MV-4-11 (cell line): ENCODE data around the gene SPEM3.

ENCODE experiments used
- DNase-seq: peaks from one replicate; lab custom pipeline; 2025; lab: John Stamatoyannopoulos, UW

SPEM3 gene

GRCh38 chr17:7403977-7404736 lies 24.5 kb upstream of the SPEM3 start, which contains the start of gene TMEM256:
Gene TMEM256 (minus strand): TSS chr17:7404097. CDS start chr17:7404084, 13 bp downstream.
- peak; percentile 99 for DNase-seq

GRCh38 chr17:7404737-7405349 lies 23.8 kb upstream of the SPEM3 start:
- no peak for DNase-seq

- no peak for DNase-seq
Measured at GRCh38 chr17:7405350-7406234, 23.1 kb upstream of the SPEM3 start.

DNA sequence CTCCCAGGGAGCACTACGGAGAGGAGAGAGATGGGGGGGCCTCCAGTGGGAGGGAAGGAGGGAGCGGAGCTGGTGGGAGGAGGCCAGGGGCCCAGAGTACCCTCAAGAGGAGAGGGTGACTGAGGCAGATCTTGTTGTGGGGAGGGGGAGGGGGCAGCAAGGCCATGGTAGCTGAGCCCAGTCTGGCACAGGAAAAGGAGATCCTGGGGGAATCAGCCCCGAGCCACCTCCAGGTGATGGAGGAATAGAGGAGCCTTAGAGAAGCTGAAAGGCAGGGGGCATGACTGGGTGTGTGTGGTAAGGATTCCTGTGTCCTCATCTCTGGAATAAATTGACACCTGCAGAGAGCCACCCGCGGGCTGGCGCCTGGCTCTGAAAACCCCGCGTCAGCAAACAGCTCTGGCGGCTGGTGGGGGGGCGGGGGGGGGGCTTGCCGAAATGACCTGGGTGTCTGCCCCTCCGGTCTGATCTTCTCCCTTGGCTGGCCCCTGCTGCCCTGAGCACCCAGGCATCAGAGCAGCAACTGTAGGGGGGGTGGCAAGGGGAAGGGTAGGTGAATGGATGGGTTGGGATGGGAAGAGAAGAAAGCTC lies 22.3 kb upstream of the SPEM3 start:
- DNase-seq: no peak

- DNase-seq: no peak
Measured at GRCh38 chr17:7407082-7407481, 21.6 kb upstream of the SPEM3 start.

DNA sequence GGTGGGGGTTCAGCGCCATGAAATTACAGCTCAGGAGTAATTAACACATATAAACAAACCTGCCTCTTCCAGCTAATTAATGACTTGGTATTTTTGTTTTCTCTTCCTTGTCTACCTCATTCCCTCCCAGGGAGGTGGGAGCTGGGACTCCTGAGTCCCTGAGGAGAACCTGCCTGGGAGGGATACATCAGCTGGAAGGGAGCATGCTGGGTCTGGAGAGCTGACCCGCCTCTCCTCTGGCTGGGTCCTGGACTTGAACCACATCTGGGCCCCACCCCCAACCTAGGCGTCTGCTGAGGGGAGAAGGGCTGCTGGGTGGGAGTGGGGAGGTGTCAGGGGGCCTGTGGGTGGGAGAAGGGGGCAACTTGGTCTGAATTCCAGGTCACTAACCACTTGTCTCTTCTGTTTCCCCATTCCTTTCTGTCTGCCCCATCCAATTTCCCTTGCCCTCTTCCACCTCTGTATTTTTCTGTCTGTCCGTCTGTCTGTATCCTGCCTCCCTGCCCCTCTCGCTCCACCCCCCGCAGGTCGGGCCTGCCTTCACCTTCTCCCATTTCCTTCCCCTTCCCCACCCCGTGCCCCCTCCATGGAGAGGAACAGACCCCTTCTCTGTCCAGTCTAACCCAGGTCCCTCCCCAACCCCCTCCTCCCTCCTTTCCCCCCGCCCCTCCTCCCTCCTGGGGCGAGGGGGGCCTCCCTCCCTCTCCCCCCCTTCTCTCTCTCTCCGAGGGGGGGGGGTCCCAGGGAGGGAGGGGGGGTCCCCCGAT lies 21.0 kb upstream of the SPEM3 start, which contains the start of gene NLGN2:
TSS of gene NLGN2 (plus strand) at position 361 of the 767 bp plus-strand sequence. CDS start 411 bp downstream, outside the sequence.
- DNase-seq: no peak

DNA sequence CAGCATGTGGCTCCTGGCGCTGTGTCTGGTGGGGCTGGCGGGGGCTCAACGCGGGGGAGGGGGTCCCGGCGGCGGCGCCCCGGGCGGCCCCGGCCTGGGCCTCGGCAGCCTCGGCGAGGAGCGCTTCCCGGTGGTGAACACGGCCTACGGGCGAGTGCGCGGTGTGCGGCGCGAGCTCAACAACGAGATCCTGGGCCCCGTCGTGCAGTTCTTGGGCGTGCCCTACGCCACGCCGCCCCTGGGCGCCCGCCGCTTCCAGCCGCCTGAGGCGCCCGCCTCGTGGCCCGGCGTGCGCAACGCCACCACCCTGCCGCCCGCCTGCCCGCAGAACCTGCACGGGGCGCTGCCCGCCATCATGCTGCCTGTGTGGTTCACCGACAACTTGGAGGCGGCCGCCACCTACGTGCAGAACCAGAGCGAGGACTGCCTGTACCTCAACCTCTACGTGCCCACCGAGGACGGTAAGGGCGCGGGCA lies 20.4 kb upstream of the SPEM3 start:
- no peak for DNase-seq

- no peak for DNase-seq
Measured at GRCh38 chr17:7408863-7409262, 19.8 kb upstream of the SPEM3 start.

DNA sequence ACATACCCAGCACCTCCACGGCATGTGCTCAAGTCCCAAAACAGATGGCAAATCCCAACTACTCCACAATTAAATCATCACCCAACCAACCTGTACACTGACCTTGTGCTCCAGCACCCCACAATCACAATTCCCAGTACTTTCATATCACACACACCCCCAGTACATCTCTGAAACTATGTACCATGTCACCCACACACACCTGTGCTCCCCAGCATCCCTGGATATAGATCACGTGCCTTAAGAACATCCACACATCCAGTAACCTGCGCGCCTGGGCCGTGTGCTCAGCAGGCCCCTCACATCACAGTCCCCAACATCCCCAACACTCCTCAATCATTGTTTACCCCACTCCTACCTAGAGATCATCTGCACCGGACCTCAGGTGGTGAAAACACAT lies 18.9 kb upstream of the SPEM3 start:
- DNase-seq: no peak

DNA sequence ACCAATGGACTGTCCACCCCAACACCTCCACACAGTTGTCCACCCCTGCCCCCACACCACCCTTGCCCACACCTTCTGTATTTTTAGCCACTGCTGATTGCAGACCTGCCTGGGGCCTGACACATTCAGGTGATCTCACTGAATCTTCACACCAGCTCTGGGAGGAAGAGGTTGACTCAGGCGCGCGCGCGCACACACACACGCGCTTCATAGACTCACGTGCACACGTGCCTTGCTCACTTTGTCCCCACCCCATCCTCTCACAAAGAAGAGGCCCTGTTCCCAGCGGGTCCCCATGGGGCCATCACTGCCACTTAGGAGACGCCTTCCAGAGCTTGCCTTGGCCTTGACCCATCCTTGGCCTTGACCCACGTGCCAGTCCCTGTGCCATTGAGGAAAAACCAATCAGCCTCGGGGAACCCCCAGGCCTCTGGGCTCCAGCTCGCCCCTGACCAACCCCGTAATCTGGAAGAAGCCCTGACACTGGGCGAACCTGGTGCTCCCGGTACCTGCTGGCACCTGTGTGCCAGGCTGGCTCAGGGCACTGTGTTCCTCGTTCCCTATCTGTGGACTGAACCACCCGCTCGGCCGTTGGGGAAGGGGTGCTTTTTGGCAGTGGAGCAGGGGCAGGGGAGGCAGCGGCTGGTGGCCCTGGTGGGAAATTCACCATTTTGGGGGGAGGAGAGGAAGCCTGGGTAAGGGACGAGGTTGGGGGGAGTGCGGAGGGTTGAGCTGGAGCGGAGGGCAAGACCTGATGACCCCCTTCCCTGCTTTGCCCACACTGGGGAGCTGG lies 17.8 kb upstream of the SPEM3 start:
- no peak for DNase-seq

GRCh38 chr17:7411427-7411750 lies 17.3 kb upstream of the SPEM3 start:
- no peak for DNase-seq

DNA sequence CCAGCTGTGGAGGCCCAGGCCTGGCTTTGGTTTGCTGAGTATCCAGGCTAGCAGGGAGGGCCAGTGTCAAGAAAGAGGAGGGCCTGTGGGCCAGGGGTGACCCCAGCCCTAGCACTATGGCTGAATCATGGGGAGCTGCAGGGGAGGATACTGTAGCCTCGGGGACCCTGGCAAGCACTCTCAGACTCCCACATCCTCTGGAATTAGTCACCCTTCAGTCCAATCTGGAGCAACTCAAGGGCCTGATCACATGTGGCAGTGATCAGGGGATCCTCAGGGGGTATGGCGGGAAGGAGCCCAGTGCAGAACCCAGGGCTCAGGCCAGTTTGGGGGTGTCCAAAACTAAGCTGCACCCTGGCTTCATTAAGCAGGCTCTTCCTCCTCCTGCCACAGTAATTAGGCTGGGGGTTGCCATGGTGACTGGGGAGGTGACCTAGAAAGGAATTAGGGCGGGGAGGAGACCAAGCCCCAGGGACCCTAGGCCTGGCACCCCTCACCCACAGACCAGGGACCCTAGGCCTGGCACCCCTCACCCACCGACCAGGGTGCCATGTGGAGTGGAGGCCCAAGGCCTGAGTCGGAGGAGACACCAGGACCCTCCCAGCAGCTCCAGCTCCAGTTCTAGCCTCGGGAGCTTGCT lies 15.2 kb upstream of the SPEM3 start:
- DNase-seq: no peak

DNA sequence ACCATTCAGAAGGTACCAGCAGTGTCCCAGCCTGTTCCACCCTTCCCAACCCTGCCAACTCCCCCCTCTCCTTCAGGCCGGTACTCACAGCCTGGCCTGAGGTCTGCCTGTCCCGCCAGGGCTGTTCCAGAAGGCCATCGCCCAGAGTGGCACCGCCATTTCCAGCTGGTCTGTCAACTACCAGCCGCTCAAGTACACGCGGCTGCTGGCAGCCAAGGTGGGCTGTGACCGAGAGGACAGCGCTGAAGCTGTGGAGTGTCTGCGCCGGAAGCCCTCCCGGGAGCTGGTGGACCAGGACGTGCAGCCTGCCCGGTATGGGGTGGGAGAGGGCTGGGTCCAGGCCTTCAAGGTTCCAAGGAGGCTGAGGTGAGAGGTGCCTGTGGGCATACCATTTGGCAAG lies 13.8 kb upstream of the SPEM3 start:
- no peak for DNase-seq

DNA sequence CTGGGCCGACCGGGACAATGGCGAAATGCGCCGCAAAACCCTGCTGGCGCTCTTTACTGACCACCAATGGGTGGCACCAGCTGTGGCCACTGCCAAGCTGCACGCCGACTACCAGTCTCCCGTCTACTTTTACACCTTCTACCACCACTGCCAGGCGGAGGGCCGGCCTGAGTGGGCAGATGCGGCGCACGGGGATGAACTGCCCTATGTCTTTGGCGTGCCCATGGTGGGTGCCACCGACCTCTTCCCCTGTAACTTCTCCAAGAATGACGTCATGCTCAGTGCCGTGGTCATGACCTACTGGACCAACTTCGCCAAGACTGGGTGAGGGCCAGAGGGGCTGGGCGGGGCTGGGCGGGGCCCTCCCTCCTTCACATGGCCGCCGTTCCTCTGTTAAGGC lies 12.9 kb upstream of the SPEM3 start:
- no peak for DNase-seq

DNA sequence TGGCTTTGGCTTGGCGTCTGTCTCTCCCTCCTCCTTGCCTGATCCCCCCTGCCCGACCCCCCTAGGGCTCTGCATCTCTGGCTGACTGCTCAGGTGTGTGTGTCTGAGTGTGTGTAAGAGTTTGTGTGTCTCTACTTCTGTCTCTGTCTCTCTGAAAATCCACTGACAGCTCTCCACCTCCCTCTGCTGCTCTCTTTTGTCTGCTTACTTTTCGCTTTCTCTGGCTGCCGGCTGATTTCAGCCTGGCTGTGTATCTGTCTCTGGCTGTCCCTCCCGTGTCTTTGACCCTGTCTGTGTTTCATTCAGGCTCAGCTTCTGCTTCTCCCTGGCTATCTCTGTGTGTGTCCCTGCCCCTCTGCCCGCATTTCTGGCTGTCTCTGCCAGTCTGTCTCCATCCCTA lies 12.3 kb upstream of the SPEM3 start:
- no peak for DNase-seq

GRCh38 chr17:7417056-7417655 lies 11.5 kb upstream of the SPEM3 start:
- no peak for DNase-seq

DNA sequence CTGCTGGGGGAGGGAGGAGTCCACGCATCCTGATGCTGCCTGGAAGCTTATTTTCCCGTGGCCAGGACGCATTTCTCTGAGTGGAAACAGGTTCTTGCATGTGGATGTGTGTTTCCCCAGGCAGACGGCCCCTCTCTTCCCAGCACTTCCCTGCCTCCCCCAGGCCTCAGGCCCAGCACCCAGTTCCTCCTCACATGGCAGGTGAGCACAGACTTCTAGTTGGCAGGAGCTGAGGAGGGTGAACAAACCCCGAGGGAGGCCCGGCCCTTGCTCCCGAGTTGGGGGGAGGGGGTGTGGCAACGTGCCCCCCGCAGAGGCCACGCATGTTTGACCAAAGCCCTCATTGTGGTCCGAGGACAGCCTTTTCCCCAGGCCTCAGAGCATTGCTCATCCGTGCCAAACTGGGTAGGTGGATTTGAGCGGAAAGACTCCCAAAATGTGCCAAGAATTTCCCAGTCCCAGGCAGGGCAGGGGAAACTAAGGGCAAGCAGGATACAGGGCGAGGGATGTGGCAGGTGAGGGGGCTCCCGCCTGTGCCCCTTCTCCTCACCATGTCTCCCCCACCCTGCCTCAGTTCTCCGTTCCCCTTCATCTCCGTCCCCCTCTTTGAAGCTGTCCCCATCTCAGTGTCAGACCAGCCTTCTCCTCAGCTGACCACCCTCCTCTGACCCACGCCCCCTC lies 10.0 kb upstream of the SPEM3 start:
- no peak for DNase-seq

DNA sequence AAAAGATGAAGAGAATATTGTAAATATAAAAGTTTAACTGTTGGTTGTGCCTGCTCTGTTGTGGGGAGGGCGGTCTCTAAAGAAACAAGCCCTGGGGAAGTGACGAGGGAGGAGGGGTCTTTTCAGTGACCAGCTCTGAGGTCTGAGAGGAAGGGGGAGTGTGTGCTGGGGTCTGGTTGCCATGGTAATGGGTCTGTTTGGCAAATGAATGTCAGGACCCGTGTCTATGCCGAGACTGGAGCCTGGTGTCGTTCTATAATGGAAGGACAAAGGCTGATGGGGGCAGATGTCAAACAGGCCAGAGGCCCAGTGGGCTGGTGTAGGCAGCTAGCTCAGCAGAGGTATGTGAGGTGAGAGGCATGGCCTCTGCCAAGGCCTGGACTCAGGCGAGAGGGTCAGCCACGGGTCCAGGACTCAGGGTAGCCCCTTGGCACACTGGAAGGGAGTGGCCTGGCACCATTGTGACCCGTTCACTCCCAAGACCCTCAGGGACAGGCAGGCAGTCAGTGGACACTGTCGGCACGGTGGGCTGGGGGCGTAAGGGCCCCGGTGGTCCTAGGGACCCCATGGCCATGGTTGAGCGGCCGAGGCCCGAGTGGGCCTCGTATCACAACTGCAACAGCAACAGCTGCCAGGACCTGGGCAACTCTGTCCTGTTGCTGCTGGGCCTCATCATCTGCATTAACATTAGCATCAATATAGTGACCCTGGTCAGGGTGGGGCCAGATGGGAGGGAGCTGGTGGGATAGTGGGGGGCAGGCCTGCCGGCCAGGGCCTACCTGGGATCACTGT lies 8.6 kb upstream of the SPEM3 start, which contains the start of gene SPEM1:
TSS of gene SPEM1 (plus strand) at position 506 of the 792 bp plus-strand sequence. CDS start at position 567, 61 bp downstream.
- DNase-seq: no peak
